Upper lobe of right lung (tissue), 1 donor: Measurements from ENCODE around the gene CILP2. TPM values are rescaled to one million over a fixed set of nuclear protein-coding genes. Genes with fewer than 3 reads are reported as not detected.

Experiments used
- ATAC-seq: fragments of 200-7000 bp; cut with Tn5 transposase; one replicate; pipeline ENCODE4 v1.9.1; 2020; ENCODE audit warnings: mild to moderate bottlenecking, moderate library complexity
- DNase-seq: peaks from one replicate; pipeline ENCODE4 v3.0.0-alpha.2; 2020
- H3K27ac ChIP-seq: fragments of 200-600 bp; one replicate; pipeline ENCODE4 v1.8.0; 2022
- H3K27me3 ChIP-seq: fragments of 200-600 bp; one replicate; pipeline ENCODE4 v1.8.0; 2022; ENCODE audit warnings: mild to moderate bottlenecking
- H3K36me3 ChIP-seq: fragments of 200-600 bp; one replicate; pipeline ENCODE4 v1.8.0; 2022
- H3K4me1 ChIP-seq: fragments of 200-600 bp; one replicate; pipeline ENCODE4 v1.8.0; 2022
- H3K4me3 ChIP-seq: fragments of 200-600 bp; one replicate; pipeline ENCODE4 v1.8.0; 2022; ENCODE audit warnings: mild to moderate bottlenecking
- H3K9me3 ChIP-seq: fragments of 200-600 bp; one replicate; pipeline ENCODE4 v1.8.0; 2022
- CTCF ChIP-seq: fragments of 200-600 bp; IDR thresholded peaks from one replicate; pipeline ENCODE4 v1.8.0; 2022; ENCODE audit warnings: antibody characterized with exemption
- intact Hi-C: fragments of 100-400 bp; cut with DNase I; formaldehyde crosslinking; loops from one replicate; pipeline ENCODE4 v1.11.0; 2022
- total RNA-seq: library from RNA; stranded (reverse); fragmentation: NEBNext Ultra II Directional; extraction: Animal tissue kit (Norgen Biotek cat#: 25700); gene quantifications from one replicate; pipeline ENCODE4 v1.2.1, GENCODE V29; 2021
- donor health status: DM: no; HTN: yes; CAD: no; lungs with severe emphysema.

Gene CILP2
- total RNA-seq, 1 donor from 2014 or later, result 0.41 TPM

GRCh38 chr19:19527674-19528625 is 10.1 kb upstream of the CILP2 start:
- peaks cover 41% of the 10 kb centered on the region for H3K36me3 ChIP-seq

DNA sequence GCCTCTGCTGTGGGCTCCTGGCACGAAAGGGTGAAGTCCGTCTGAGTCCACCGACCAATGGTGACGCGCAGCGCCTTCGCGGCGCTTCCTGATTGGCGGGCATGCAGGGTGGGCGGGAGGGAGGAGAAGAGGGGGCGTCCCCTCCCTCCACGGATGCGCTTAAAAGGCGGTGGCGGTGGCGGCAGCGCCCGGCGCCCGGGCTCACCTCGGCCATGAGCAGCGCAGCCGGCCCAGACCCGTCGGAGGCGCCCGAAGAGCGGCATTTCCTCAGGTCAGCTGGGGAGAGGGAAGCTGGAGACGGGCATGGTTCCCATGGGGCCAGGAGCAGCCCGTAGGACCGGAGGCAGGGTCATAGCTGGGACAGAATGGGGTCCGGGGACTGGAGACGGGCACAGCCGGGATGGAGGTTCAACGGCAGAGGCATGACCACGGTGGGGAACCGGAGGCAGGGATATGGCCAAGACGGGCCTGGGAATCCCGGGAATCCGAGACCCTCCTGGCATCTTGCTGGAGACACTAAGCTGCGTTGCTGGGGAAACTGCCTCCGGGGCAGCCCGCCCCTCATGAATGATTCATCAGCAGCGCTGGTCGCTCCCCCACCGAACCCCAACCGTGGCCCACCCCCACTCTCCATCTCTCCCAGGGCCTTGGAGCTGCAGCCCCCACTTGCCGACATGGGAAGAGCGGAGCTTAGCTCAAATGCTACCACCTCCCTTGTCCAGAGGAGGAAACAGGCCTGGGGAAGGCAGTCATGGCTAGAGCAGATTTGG is 9.2 kb upstream of the CILP2 start, which contains the start of gene YJEFN3:
Gene YJEFN3, plus strand, starts transcription at position 191 of the 770 bp plus-strand sequence. Its CDS starts 22 bp downstream, at position 213.
- Histone ChIP-seq H3K4me3 (no peak within 1 kb of the TSS), H3K4me1 (peaks cover 7% of the 10 kb centered on the region), H3K36me3 (peaks cover 34% of the 10 kb centered on the region), H3K27ac (no peak within 1 kb of the TSS), H3K27me3 (no peaks in the 10 kb centered on the region), H3K9me3 (no peaks in the 10 kb centered on the region)
- ATAC-seq (no peak), DNase-seq (no peak)
- no peak for TF ChIP-seq CTCF
- intact Hi-C loops, result no loop called here

More at GRCh38 chr19:19527674-19528625, 10.1 kb upstream of the CILP2 start:
- Histone ChIP-seq H3K4me1 (peaks cover 7% of the 10 kb centered on the region), H3K9me3 (no peaks in the 10 kb centered on the region), H3K27ac (no peak overlapping the region), H3K4me3 (no peak overlapping the region), H3K27me3 (no peaks in the 10 kb centered on the region)
- ATAC-seq, result no peak
- intact Hi-C loops, result no loop called here
- TF ChIP-seq CTCF, result no peak
- DNase-seq, result no peak

DNA sequence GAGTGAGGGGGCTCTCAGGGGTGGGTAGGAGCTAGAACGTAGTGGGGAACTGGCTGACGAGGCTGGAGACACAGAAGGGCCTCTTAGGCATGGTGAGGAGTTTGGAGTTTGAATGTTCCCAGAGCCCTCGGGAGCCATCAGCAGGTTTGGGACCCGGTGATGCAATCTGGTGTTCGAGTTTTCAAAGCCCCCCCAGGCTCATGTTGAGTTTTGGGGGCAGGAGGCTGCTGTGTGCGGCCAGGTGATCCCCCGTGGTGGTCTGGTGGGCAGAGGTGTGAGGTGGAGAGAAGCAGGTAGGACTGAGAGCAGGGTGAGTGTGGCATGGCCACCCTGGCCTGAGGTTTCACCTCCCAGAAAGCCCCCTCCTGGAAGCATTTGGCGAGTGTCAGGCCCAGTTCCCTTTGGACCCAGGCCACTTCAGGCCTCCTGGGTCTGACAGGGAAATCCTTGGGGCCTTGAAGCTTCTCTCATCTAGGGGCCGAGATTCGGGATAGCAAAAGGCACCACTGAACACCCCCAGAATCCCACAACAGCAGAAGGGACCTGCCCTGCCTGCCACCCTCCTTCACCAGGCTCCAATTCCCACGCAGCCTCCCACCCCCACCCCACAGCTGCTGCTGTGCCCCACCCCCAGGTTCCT is 8.2 kb upstream of the CILP2 start:
- peaks cover 7% of the 10 kb centered on the region for H3K4me1 ChIP-seq
- no peak overlapping the region for H3K27ac ChIP-seq
- H3K36me3 ChIP-seq, result peaks cover 27% of the 10 kb centered on the region
- H3K4me3 ChIP-seq, result no peak overlapping the region
- TF ChIP-seq CTCF, result no peak
- DNase-seq (no peak), ATAC-seq (no peak)
- H3K27me3 ChIP-seq, result no peaks in the 10 kb centered on the region
- H3K9me3 ChIP-seq, result no peaks in the 10 kb centered on the region
- intact Hi-C loops, result loop anchor here (5.0 to 10.0 kb wide), 2 partner anchors 112 to 425 kb away; partner anchors contain the start of gene GMIP

DNA sequence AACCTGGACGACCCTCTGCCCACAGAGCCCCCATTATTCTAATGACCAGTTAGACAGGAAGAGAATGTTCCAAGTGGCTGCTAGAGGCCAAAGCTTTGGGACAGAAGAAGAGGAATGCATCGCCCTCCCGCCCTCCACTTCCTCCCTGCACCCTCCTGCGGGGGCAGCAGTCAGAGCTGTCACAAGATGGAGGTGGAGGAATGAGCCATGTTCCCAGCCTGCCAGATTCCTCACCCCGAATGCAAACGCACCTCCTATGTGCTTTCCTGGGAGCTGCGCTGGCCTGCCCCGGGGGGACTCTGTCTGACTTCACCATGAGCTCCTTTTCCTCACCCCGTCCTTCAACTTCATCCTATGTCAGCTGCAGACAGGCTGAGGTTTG is 7.7 kb upstream of the CILP2 start:
- Histone ChIP-seq H3K4me3 (no peak overlapping the region), H3K4me1 (peaks cover 7% of the 10 kb centered on the region), H3K36me3 (peaks cover 27% of the 10 kb centered on the region), H3K9me3 (no peaks in the 10 kb centered on the region), H3K27ac (no peak overlapping the region), H3K27me3 (no peaks in the 10 kb centered on the region)
- ATAC-seq (no peak), DNase-seq (no peak)
- intact Hi-C loops, result loop anchor here (5.0 to 10.0 kb wide), 2 partner anchors 112 to 424 kb away; partner anchors contain the start of gene GMIP
- TF ChIP-seq CTCF, result no peak

- no peaks in the 10 kb centered on the region for H3K27me3 ChIP-seq
- ATAC-seq, result no peak
- H3K9me3 ChIP-seq, result no peaks in the 10 kb centered on the region
- H3K36me3 ChIP-seq, result peaks cover 27% of the 10 kb centered on the region
- no peak overlapping the region for H3K4me3 ChIP-seq
- DNase-seq, result no peak
- peaks cover 7% of the 10 kb centered on the region for H3K4me1 ChIP-seq
- intact Hi-C loops, result loop anchor here (5.0 to 10.0 kb wide), 2 partner anchors 111 to 424 kb away; partner anchors contain the start of gene GMIP
- no peak overlapping the region for H3K27ac ChIP-seq
- no peak for TF ChIP-seq CTCF
Measured at GRCh38 chr19:19530889-19531288, 7.2 kb upstream of the CILP2 start.
